Ovary (tissue), 3 donors: ENCODE measurements around the gene AFG3L2.

Source experiments
- CTCF ChIP-seq, 3 donors: fragments of 450-650 bp in 2 of 3; fragments of 200-600 bp in 1 of 3; IDR thresholded peaks; one replicate each; pipeline versions ENCODE4 v1.5.1 to v1.8.0; 2016 to 2022; ENCODE audit warnings: antibody characterized with exemption in 3 of 3, mild to moderate bottlenecking in 1 of 3
- EP300 ChIP-seq: sonication (generic); formaldehyde crosslinking; IDR thresholded peaks from one replicate; pipeline ENCODE4 v1.6.1; 2017; ENCODE audit warnings: antibody characterized with exemption
- POLR2A ChIP-seq: fragments of 450-650 bp; IDR thresholded peaks from one replicate; pipeline ENCODE4 v1.6.1; 2017; ENCODE audit warnings: antibody characterized with exemption, mild to moderate bottlenecking, moderate library complexity
- donor health status: DM: no; HTN: no; CAD: no.

DNA sequence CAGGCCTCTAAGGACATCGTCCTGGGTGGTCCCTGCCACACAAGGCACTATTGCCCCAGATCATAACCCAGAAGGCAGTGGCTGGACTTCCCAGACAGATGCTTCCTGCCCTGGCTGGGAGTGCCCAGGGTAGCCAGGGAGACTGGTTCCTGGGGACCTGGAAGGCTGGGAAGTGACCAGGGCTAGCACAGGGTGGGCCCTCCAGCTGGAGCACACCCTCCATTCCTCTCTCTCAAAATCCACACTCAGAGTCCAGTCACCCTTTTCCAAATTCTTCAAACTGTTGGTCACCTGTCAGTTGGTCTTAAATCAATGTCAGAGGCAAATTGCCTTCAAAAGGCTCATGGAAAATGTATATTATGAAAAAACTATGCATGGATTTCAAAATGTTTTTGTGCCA lies 80.6 kb downstream of the AFG3L2 start:
- TF ChIP-seq POLR2A (no peak), CTCF (IDR thresholded peaks at IDR 0.05) (no peak), EP300 (no peak)
